ENCODE measurements around the gene OLFM3. TPM values are rescaled to one million over a fixed set of nuclear protein-coding genes. Genes with fewer than 3 reads are reported as not detected.

Gene OLFM3
- not detected in 2 replicates for total RNA-seq

GRCh38 chr1:101996825-101997465, at the start of gene OLFM3:
OLFM3 (minus strand) TSS chr1:101996926.

